B cell (primary cell): ENCODE results near the gene LSM14B. TPM values are rescaled to one million over a fixed set of nuclear protein-coding genes. Genes with fewer than 3 reads are reported as not detected.

Source experiments
- ATAC-seq: fragments of 200-7000 bp; cut with Tn5 transposase; one replicate; pipeline ENCODE4 v1.10.0; 2021; ENCODE audit warnings: low read depth, mild to moderate bottlenecking, moderate number of reproducible peaks, moderate library complexity
- CTCF ChIA-PET: fragments of 350-600 bp; sonication (Branson Sonifier 250); formaldehyde crosslinking; loops from one replicate; lab custom pipeline; 2021; ENCODE audit warnings: antibody characterized with exemption, inconsistent platforms; lab: Charles Lee
- POLR2A ChIA-PET: fragments of 350-600 bp; sonication (Branson Sonifier 250); formaldehyde crosslinking; loops from one replicate; lab custom pipeline; 2021; ENCODE audit warnings: antibody characterized with exemption; lab: Charles Lee
- DNase-seq: peaks from one replicate; pipeline ENCODE4 v3.0.0; 2013
- H2AFZ ChIP-seq: 2 replicates; pipeline ENCODE4 v1.6.1; 2012; ENCODE audit warnings: mild to moderate bottlenecking, low read depth, low read length; ENCODE audit not compliant: insufficient read depth, poor library complexity, severe bottlenecking
- H3K27ac ChIP-seq, 2 donors: 1 replicate in 1 of 2; 2 replicates in 1 of 2; pipeline ENCODE4 v1.5.1; 2012 to 2013; ENCODE audit warnings: low read length in 2 of 2, mild to moderate bottlenecking in 2 of 2, moderate library complexity in 1 of 2
- H3K27me3 ChIP-seq, 4 experiments: fragments of 200-600 bp in 1 of 4; sonication (generic) in 1 of 4; replicated peaks in 1 of 4; 1 replicate in 2 of 4; 2 replicates in 2 of 4; pipeline versions ENCODE4 v1.6.1 to v1.7.0; 2013 to 2016; ENCODE audit warnings: low read length in 3 of 4, mild to moderate bottlenecking in 2 of 4, mixed read lengths in 1 of 4, moderate library complexity in 1 of 4; ENCODE audit not compliant: insufficient read depth in 4 of 4, control insufficient read depth in 3 of 4; ENCODE audit errors: control extremely low read depth in 1 of 4
- H3K36me3 ChIP-seq, 2 experiments: replicated peaks in 1 of 2; 1 replicate in 1 of 2; 2 replicates in 1 of 2; pipeline versions ENCODE4 v1.6.1 to v1.7.1; 2013; ENCODE audit warnings: low read length in 1 of 2; ENCODE audit not compliant: insufficient read depth in 2 of 2, control insufficient read depth in 1 of 2; ENCODE audit errors: control extremely low read depth in 1 of 2, extremely low read depth in 1 of 2
- H3K4me1 ChIP-seq, 2 donors: fragments of 200-600 bp in 1 of 2; sonication (generic) in 1 of 2; 1 replicate in 1 of 2; 2 replicates in 1 of 2; pipeline versions ENCODE4 v1.5.1 to v1.6.1; 2013 to 2017; ENCODE audit warnings: low read length in 2 of 2; ENCODE audit not compliant: control insufficient read depth in 2 of 2, insufficient read depth in 2 of 2
- H3K4me2 ChIP-seq: replicated peaks from 2 replicates; pipeline ENCODE3; 2012; ENCODE audit warnings: mild to moderate bottlenecking, low read depth, low read length; ENCODE audit not compliant: poor library complexity, severe bottlenecking
- H3K4me3 ChIP-seq, 5 experiments: fragments of 200-600 bp in 1 of 5; sonication (generic) in 1 of 5; 1 replicate in 3 of 5; 2 replicates in 2 of 5; pipeline versions ENCODE4 v1.5.1 to v1.7.0; 2011 to 2016; ENCODE audit warnings: low read length in 4 of 5, mild to moderate bottlenecking in 4 of 5, low read depth in 2 of 5, control low read depth in 1 of 5, moderate library complexity in 1 of 5; ENCODE audit not compliant: insufficient read depth in 1 of 5; ENCODE audit errors: control extremely low read depth in 1 of 5, extremely low read depth in 1 of 5
- H3K79me2 ChIP-seq: fragments of 200-600 bp; sonication (generic); one replicate; pipeline ENCODE4 v1.6.0; 2016; ENCODE audit warnings: low read length; ENCODE audit not compliant: control insufficient read depth, insufficient read depth
- H3K9ac ChIP-seq: fragments of 200-600 bp; sonication (generic); 2 replicates; pipeline ENCODE4 v1.6.1; 2017; ENCODE audit warnings: mild to moderate bottlenecking, low read length, moderate library complexity
- H3K9me3 ChIP-seq, 3 donors: one replicate each; pipeline versions ENCODE4 v1.6.1 to v1.7.1; 2013; ENCODE audit warnings: low read length in 2 of 3; ENCODE audit not compliant: control insufficient read depth in 2 of 3, insufficient read depth in 1 of 3; ENCODE audit errors: control extremely low read depth in 1 of 3
- H4K20me1 ChIP-seq: 2 replicates; pipeline ENCODE4 v1.6.0; 2012; ENCODE audit warnings: mild to moderate bottlenecking, low read length; ENCODE audit not compliant: insufficient read depth, control insufficient read depth, poor library complexity, severe bottlenecking
- H3K27ac Mint-ChIP-seq: one replicate; pipeline ENCODE4 v1.8.0; 2021; ENCODE audit warnings: mixed read lengths
- H3K27me3 Mint-ChIP-seq: one replicate; pipeline ENCODE4 v1.8.0; 2021; ENCODE audit warnings: mixed read lengths
- H3K4me1 Mint-ChIP-seq: one replicate; pipeline ENCODE4 v1.8.0; 2021; ENCODE audit warnings: mixed read lengths
- H3K4me3 Mint-ChIP-seq: one replicate; pipeline ENCODE4 v1.8.0; 2021; ENCODE audit warnings: mixed read lengths
- H3K9me3 Mint-ChIP-seq: one replicate; pipeline ENCODE4 v1.8.0; 2022; ENCODE audit warnings: mixed read lengths; ENCODE audit not compliant: insufficient read depth
- CTCF ChIP-seq: fragments of 200-600 bp; IDR thresholded peaks from one replicate; pipeline ENCODE4 v1.8.0; 2022; ENCODE audit warnings: antibody characterized with exemption, mild to moderate bottlenecking
- EZH2 ChIP-seq: IDR thresholded peaks from 2 replicates; pipeline ENCODE4 v1.6.1; 2012; ENCODE audit warnings: borderline replicate concordance, low read depth, mild to moderate bottlenecking, moderate library complexity, low read length; ENCODE audit not compliant: insufficient read depth, poor library complexity, severe bottlenecking
- WGBS: methylation state at CpG from one replicate; pipeline ENCODE4 v1.1.5; 2013; ENCODE audit warnings: missing lambda C conversion rate; ENCODE audit not compliant: insufficient coverage; 5-methylcytosine and 5-hydroxymethylcytosine counted together
- intact Hi-C: fragments of 100-400 bp; cut with micrococcal nuclease; formaldehyde crosslinking; loops from one replicate; pipeline ENCODE4 v1.10.0; 2022
- polyA plus RNA-seq: library from polyadenylated mRNA; depleted of rRNA; stranded (reverse); fragments of >200 nt; gene quantifications from 2 replicates; pipeline ENCODE4 v1.2.3, GENCODE V29; 2012
- total RNA-seq, 2 donors: library from RNA; stranded (reverse); fragments of 120-200 nt in 1 of 2; gene quantifications; 1 replicate in 1 of 2; 2 replicates in 1 of 2; pipeline versions ENCODE4 v1.2.3 to v1.2.4, GENCODE V29; 2013 to 2022

Gene LSM14B
- total and polyA plus RNA-seq, 2 donors (not counting 1 experiment from before 2014, with no cell fraction given) = 26.8 to 52.8 TPM

- no peaks in the 10 kb centered on the region for H3K4me1 Mint-ChIP-seq
- no peak overlapping the region for H3K27ac Mint-ChIP-seq
- no peak overlapping the region for H3K4me3 Mint-ChIP-seq
- TF ChIP-seq CTCF = no peak
- TF ChIP-seq EZH2 = no peak
- H2AFZ ChIP-seq = no peak overlapping the region
- H3K4me2 ChIP-seq = no peak overlapping the region
- 98% methylated on average over 27 of the region's 28 CpGs for WGBS
- H3K9me3 Mint-ChIP-seq = no peaks in the 10 kb centered on the region
- H3K27ac ChIP-seq = no peak overlapping the region
- H3K4me3 ChIP-seq = no peak overlapping the region
- no peak overlapping the region for H3K9ac ChIP-seq
- no peaks in the 10 kb centered on the region for H3K79me2 ChIP-seq
- DNase-seq (no peak), ATAC-seq (no peak)
- H3K36me3 ChIP-seq = no peaks in the 10 kb centered on the region
- intact Hi-C loops = no loop called here
- no peaks in the 10 kb centered on the region for H4K20me1 ChIP-seq
- H3K9me3 ChIP-seq = no peaks in the 10 kb centered on the region
- no peaks in the 10 kb centered on the region for H3K27me3 Mint-ChIP-seq
- ChIA-PET POLR2A (no interaction called here), CTCF (no interaction called here)
- no peaks in the 10 kb centered on the region for H3K4me1 ChIP-seq
- H3K27me3 ChIP-seq = no peaks in the 10 kb centered on the region
These were observed 51.9 kb downstream of the LSM14B start for GRCh38 chr20:62174021-62174804.

- ATAC-seq = no peak
These were observed 52.8 kb downstream of the LSM14B start for GRCh38 chr20:62174870-62175624.

More at GRCh38 chr20:62174870-62175624, 52.8 kb downstream of the LSM14B start:
- Histone ChIP-seq H3K4me3 (no peak overlapping the region), H3K9ac (no peak overlapping the region), H3K9me3 (no peaks in the 10 kb centered on the region), H3K4me2 (no peak overlapping the region), H2AFZ (no peak overlapping the region), H3K27me3 (no peaks in the 10 kb centered on the region), H3K79me2 (no peaks in the 10 kb centered on the region), H4K20me1 (no peaks in the 10 kb centered on the region), H3K36me3 (no peaks in the 10 kb centered on the region), H3K27ac (no peak overlapping the region), H3K4me1 (no peaks in the 10 kb centered on the region)
- TF ChIP-seq CTCF = no peak
- no peak for TF ChIP-seq EZH2
- Mint-ChIP-seq H3K9me3 (no peaks in the 10 kb centered on the region), H3K4me3 (no peak overlapping the region), H3K27ac (no peak overlapping the region), H3K4me1 (no peaks in the 10 kb centered on the region), H3K27me3 (no peaks in the 10 kb centered on the region)
- POLR2A ChIA-PET = no interaction called here
- no peak for DNase-seq
- intact Hi-C loops = no loop called here
- 98% methylated on average over 23 of the region's 26 CpGs for WGBS
- CTCF ChIA-PET = no interaction called here
